ENCODE results near the gene LEUTX. TPM values are rescaled to one million over a fixed set of nuclear protein-coding genes. Genes with fewer than 3 reads are reported as not detected.

Gene LEUTX
- total RNA-seq, 2 experiments from 2014 or later = not detected

Small RNA genes within 50 kb of the gene (microRNA-seq; reads per million reads assigned to microRNA genes)
- gene MIR6719 (ENCODE audit: borderline microRNAs expressed) = not detected

Other genes starting within 250 kb of the LEUTX start
- 1 to 10 TPM; 3.5 to 3.7 TPM for gene EID2B, start 246.0 kb upstream of the LEUTX start, total RNA-seq
- gene EID2, start 238.7 kb upstream of the LEUTX start, total RNA-seq = 10 to 100 TPM; 16.3 to 17.7 TPM
- gene LGALS13, start 176.3 kb upstream of the LEUTX start, total RNA-seq = not detected
- gene LGALS16, start 122.9 kb upstream of the LEUTX start, total RNA-seq = not detected
- not detected for gene LGALS14, start 74.4 kb upstream of the LEUTX start, total RNA-seq
- not detected for gene CLC, start 40.8 kb upstream of the LEUTX start, total RNA-seq
- 10 to 100 TPM; 19.0 to 22.6 TPM for gene DYRK1B, start 55.3 kb downstream of the LEUTX start, total RNA-seq
- 100 to 1,000 TPM; 351 to 365 TPM for gene FBL, start 67.5 kb downstream of the LEUTX start, total RNA-seq
- gene FCGBP, start 155.8 kb downstream of the LEUTX start, total RNA-seq = 10 to 100 TPM; 28.1 to 31.9 TPM
- 10 to 100 TPM; 75.9 to 79.0 TPM for gene PSMC4, start 192.3 kb downstream of the LEUTX start, total RNA-seq
- gene ZNF546, start 218.2 kb downstream of the LEUTX start, total RNA-seq = 1 to 10 TPM; 1.6 to 2.4 TPM

Data from CD8-positive, alpha-beta T cell (primary cell).